OCI-LY7 (cell line): Measurements from ENCODE around the gene TMPRSS3. TPM values are rescaled to one million over a fixed set of nuclear protein-coding genes. Genes with fewer than 3 reads are reported as not detected.

Experiments
- BruUV-seq: library from RNA; stranded (reverse); fragments of 400-500 nt; replicated peaks from 2 replicates; lab custom pipeline; 2021; lab: Mats Ljungman, UMichigan
- CTCF ChIA-PET: fragments of 300-600 bp; sonication (Branson Sonifier 250); formaldehyde crosslinking; loops from one replicate; lab custom pipeline; 2022; ENCODE audit warnings: antibody characterized with exemption; ENCODE audit not compliant: unreplicated experiment; lab: Charles Lee
- POLR2A ChIA-PET: fragments of 300-600 bp; sonication (Branson Sonifier 250); formaldehyde crosslinking; loops from one replicate; lab custom pipeline; 2022; ENCODE audit warnings: antibody characterized with exemption; lab: Charles Lee
- DNase-seq: peaks from one replicate; pipeline ENCODE4 v3.0.0-alpha.2; 2015; ENCODE audit warnings: low spot score
- H2AFZ ChIP-seq: fragments of 200-600 bp; sonication (generic), shearing (Covaris generic); 2 replicates; pipeline ENCODE4 v1.6.1; 2014; ENCODE audit warnings: mild to moderate bottlenecking, antibody characterized with exemption, low read length, moderate library complexity
- H3K27ac ChIP-seq: fragments of 200-600 bp; sonication (generic); 2 replicates; pipeline ENCODE4 v1.5.1; 2014; ENCODE audit warnings: mixed run types, low read depth, mild to moderate bottlenecking, moderate library complexity, low read length, inconsistent platforms; ENCODE audit not compliant: poor library complexity, severe bottlenecking
- H3K36me3 ChIP-seq: fragments of 200-600 bp; sonication (generic); 2 replicates; pipeline ENCODE4 v1.6.1; 2014; ENCODE audit warnings: mild to moderate bottlenecking, antibody characterized with exemption, low read length, moderate library complexity, mixed read lengths; ENCODE audit not compliant: insufficient read depth
- H3K4me1 ChIP-seq: fragments of 200-600 bp; sonication (generic); 2 replicates; pipeline ENCODE4 v1.5.1; 2014; ENCODE audit warnings: mild to moderate bottlenecking, low read length; ENCODE audit not compliant: insufficient read depth, poor library complexity, severe bottlenecking
- H3K4me2 ChIP-seq: fragments of 200-600 bp; sonication (generic); 2 replicates; pipeline ENCODE4 v1.6.1; 2014; ENCODE audit warnings: mild to moderate bottlenecking, low read length
- H3K4me3 ChIP-seq: fragments of 200-600 bp; sonication (generic); 2 replicates; pipeline ENCODE4 v1.5.1; 2014; ENCODE audit warnings: mild to moderate bottlenecking, low read depth, low read length; ENCODE audit not compliant: poor library complexity, severe bottlenecking
- H3K79me2 ChIP-seq: fragments of 200-600 bp; sonication (generic); 2 replicates; pipeline ENCODE4 v1.6.1; 2016; ENCODE audit warnings: low read depth, mild to moderate bottlenecking, low read length, moderate library complexity, mixed read lengths; ENCODE audit not compliant: insufficient read depth
- H3K9me2 ChIP-seq: fragments of 200-600 bp; sonication (generic); 2 replicates; pipeline ENCODE4 v1.6.1; 2016; ENCODE audit warnings: mild to moderate bottlenecking, low read length, mixed read lengths; ENCODE audit not compliant: insufficient read depth
- H3K9me3 ChIP-seq: fragments of 200-600 bp; sonication (generic); 2 replicates; pipeline ENCODE4 v1.6.1; 2014; ENCODE audit warnings: mild to moderate bottlenecking, mixed run types, low read length, mixed read lengths
- H4K20me1 ChIP-seq: fragments of 200-600 bp; sonication (generic); 2 replicates; pipeline ENCODE4 v1.6.1; 2014; ENCODE audit warnings: mild to moderate bottlenecking, antibody characterized with exemption, low read length, moderate library complexity, mixed read lengths; ENCODE audit not compliant: insufficient read depth
- CTCF ChIP-seq: fragments of 200-600 bp; sonication (generic); conservative IDR thresholded peaks from 2 replicates; pipeline ENCODE4 v1.5.1; 2014; ENCODE audit warnings: mild to moderate bottlenecking, antibody characterized with exemption, low read length, moderate library complexity, mixed read lengths
- EZH2phosphoT487 ChIP-seq: fragments of 200-600 bp; sonication (generic); IDR thresholded peaks from 2 replicates; pipeline ENCODE4 v1.6.1; 2018; ENCODE audit warnings: low read depth, borderline replicate concordance, mild to moderate bottlenecking, mixed run types, antibody characterized with exemption, low read length, moderate library complexity, mixed read lengths
- intact Hi-C: fragments of 100-400 bp; cut with micrococcal nuclease; formaldehyde crosslinking; loops from one replicate; pipeline ENCODE4 v1.10.0; 2022; ENCODE audit not compliant: unreplicated experiment
- total RNA-seq, 2 experiments: library from RNA; depleted of rRNA in 1 of 2; stranded (reverse); fragments of >200 nt in 1 of 2; shearing (Covaris generic) in 1 of 2; gene quantifications; 2 replicates each; pipeline ENCODE4 v1.2.3, GENCODE V29; 2014 to 2022

TMPRSS3 gene
- total RNA-seq, 2 experiments from 2014 or later, result not detected

GRCh38 chr21:42395302-42395701 lies 550 bp downstream of the TMPRSS3 start:
- H3K27ac ChIP-seq, result no peak overlapping the region
- no peak for DNase-seq
- no TSS peak for BruUV-seq
- no peaks in the 10 kb centered on the region for H3K36me3 ChIP-seq
- H3K4me2 ChIP-seq, result no peak overlapping the region
- H3K9me2 ChIP-seq, result no peaks in the 10 kb centered on the region
- H2AFZ ChIP-seq, result no peak overlapping the region
- peaks cover 8% of the 10 kb centered on the region for H3K4me1 ChIP-seq
- H4K20me1 ChIP-seq, result no peaks in the 10 kb centered on the region
- no peaks in the 10 kb centered on the region for H3K9me3 ChIP-seq
- intact Hi-C loops, result no loop called here
- H3K4me3 ChIP-seq, result no peak overlapping the region
- ChIA-PET CTCF (no interaction called here), POLR2A (no interaction called here)
- no peak for TF ChIP-seq EZH2phosphoT487
- no peak for TF ChIP-seq CTCF
- H3K79me2 ChIP-seq, result no peaks in the 10 kb centered on the region

GRCh38 chr21:42393443-42393950 lies 2.4 kb downstream of the TMPRSS3 start:
- no peak for DNase-seq
- POLR2A ChIA-PET, result interaction anchor here (0.7 to 1.4 kb wide), 2 partner anchors 25 to 26 kb away, joined by 3 read pairs; no protein-coding TSS in a partner anchor

More at GRCh38 chr21:42393443-42393950, 2.4 kb downstream of the TMPRSS3 start:
- BruUV-seq, result no TSS peak
- Histone ChIP-seq H3K4me2 (peak overlapping the region; percentile 4; the same call in 1 of the 2 replicates), H3K27ac (no peak overlapping the region), H3K4me3 (no peak overlapping the region), H3K9me3 (no peaks in the 10 kb centered on the region), H3K79me2 (no peaks in the 10 kb centered on the region), H3K4me1 (peaks cover 8% of the 10 kb centered on the region), H2AFZ (no peak overlapping the region), H3K36me3 (no peaks in the 10 kb centered on the region), H3K9me2 (no peaks in the 10 kb centered on the region), H4K20me1 (no peaks in the 10 kb centered on the region)
- CTCF ChIA-PET, result no interaction called here
- TF ChIP-seq EZH2phosphoT487 (no peak), CTCF (no peak)
- intact Hi-C loops, result no loop called here
